ENCODE results near the gene ZBTB25. TPM values are rescaled to one million over a fixed set of nuclear protein-coding genes. Genes with fewer than 3 reads are reported as not detected.

Gene ZBTB25
- total RNA-seq, 1 donor from 2014 or later, result 2.9 TPM

GRCh38 chr14:64504897-64505794 is 1.5 kb upstream of the ZBTB25 start:
- no peak for TF ChIP-seq CTCF (IDR thresholded peaks at IDR 0.05)
- intact Hi-C loops (cut with DNase I), result loop anchor here (1.0 to 10.0 kb wide), 2 partner anchors 117 to 860 kb away; partner anchors contain the start of genes MTHFD1 and WDR89
- Histone ChIP-seq H3K27ac (peak overlapping the region; percentile 99), H3K27me3 (no peaks in the 10 kb centered on the region), H3K4me3 (peak overlapping the region; percentile 91 to 94), H3K9me3 (no peaks in the 10 kb centered on the region), H3K4me1 (peaks cover 16 to 44% of the 10 kb centered on the region in 2 donors), H3K36me3 (no peaks in the 10 kb centered on the region)
- peak; percentile 75 to 95 for DNase-seq (ENCODE audit: low spot score in 2 of 2)

GRCh38 chr14:64504310-64504896 is 765 bp upstream of the ZBTB25 start, which contains the start of gene ZBTB1:
TSS of gene ZBTB1 (plus strand) at chr14:64504770. CDS start at chr14:64521505, 16,735 bp downstream.
- H3K4me3 ChIP-seq, result peak within 1 kb of the TSS; percentile 91 to 94
- no peaks in the 10 kb centered on the region for H3K27me3 ChIP-seq
- intact Hi-C loops (cut with DNase I), result loop anchor here (1.0 to 10.0 kb wide), 2 partner anchors 116 to 860 kb away; partner anchors contain the start of genes MTHFD1 and WDR89
- H3K4me1 ChIP-seq, result peaks cover 16 to 44% of the 10 kb centered on the region in 2 donors
- TF ChIP-seq CTCF (IDR thresholded peaks at IDR 0.05), result no peak
- DNase-seq (ENCODE audit: low spot score in 2 of 2), result peak; percentile 19 to 92
- no peaks in the 10 kb centered on the region for H3K36me3 ChIP-seq
- H3K9me3 ChIP-seq, result no peaks in the 10 kb centered on the region
- H3K27ac ChIP-seq, result peak within 1 kb of the TSS; percentile 99

GRCh38 chr14:64502887-64503433 is 678 bp downstream of the ZBTB25 start:
- intact Hi-C loops (cut with DNase I), result loop anchor here (1.0 to 10.0 kb wide), 2 partner anchors 37 to 858 kb away; partner anchors contain the start of genes HSPA2 and WDR89
- Histone ChIP-seq H3K27ac (peak overlapping the region; percentile 99), H3K9me3 (no peaks in the 10 kb centered on the region), H3K4me1 (peaks cover 13 to 44% of the 10 kb centered on the region in 2 donors), H3K36me3 (no peaks in the 10 kb centered on the region), H3K27me3 (no peaks in the 10 kb centered on the region), H3K4me3 (peak overlapping the region; percentile 91 to 94)
- TF ChIP-seq CTCF (IDR thresholded peaks at IDR 0.05), result no peak
- DNase-seq (ENCODE audit: low spot score in 2 of 2), result no peak

- DNase-seq (ENCODE audit: low spot score in 2 of 2), result no peak
- Histone ChIP-seq H3K27ac (peak overlapping the region; percentile 99), H3K36me3 (no peaks in the 10 kb centered on the region), H3K4me1 (peaks cover 13 to 43% of the 10 kb centered on the region in 2 donors), H3K9me3 (no peaks in the 10 kb centered on the region), H3K4me3 (peak overlapping the region; percentile 91 to 94), H3K27me3 (no peaks in the 10 kb centered on the region)
- intact Hi-C loops (cut with DNase I), result loop anchor here (10.0 kb wide), 1 partner anchor 858 kb away; the partner anchor contains the start of gene WDR89
- TF ChIP-seq CTCF (IDR thresholded peaks at IDR 0.05), result no peak
Measured at GRCh38 chr14:64502456-64502855, 1.2 kb downstream of the ZBTB25 start.

GRCh38 chr14:64501411-64502171 is 2.0 kb downstream of the ZBTB25 start:
- TF ChIP-seq CTCF (IDR thresholded peaks at IDR 0.05), result peak in 1 of 3 experiments; percentile 7
- H3K9me3 ChIP-seq, result no peaks in the 10 kb centered on the region
- intact Hi-C loops (cut with DNase I), result loop anchor here (2.0 to 10.0 kb wide), 2 partner anchors 57 to 857 kb away; partner anchors contain the start of gene WDR89
- H3K36me3 ChIP-seq, result no peaks in the 10 kb centered on the region
- peaks cover 13 to 35% of the 10 kb centered on the region in 2 donors for H3K4me1 ChIP-seq
- H3K4me3 ChIP-seq, result peak overlapping the region; percentile 91 to 94
- H3K27me3 ChIP-seq, result no peaks in the 10 kb centered on the region
- peak in 1 of 2 donors; percentile 82 for DNase-seq (ENCODE audit: low spot score in 2 of 2)
- peak overlapping the region; percentile 99 for H3K27ac ChIP-seq

All from ascending aorta (tissue), 2 donors.